Suprapubic skin (tissue), 4 donors: Measurements from ENCODE around the gene KAZN. TPM values are rescaled to one million over a fixed set of nuclear protein-coding genes. Genes with fewer than 3 reads are reported as not detected.

Experiments
- DNase-seq, 2 donors: peaks; one replicate each; pipeline ENCODE4 v3.0.0-alpha.2; 2019; ENCODE audit warnings: low spot score in 2 of 2
- H3K27ac ChIP-seq: fragments of 200-600 bp; sonication (generic); one replicate; pipeline ENCODE4 v1.5.1; 2019
- H3K27me3 ChIP-seq: fragments of 200-600 bp; sonication (generic); one replicate; pipeline ENCODE4 v1.5.1; 2019
- H3K36me3 ChIP-seq: fragments of 200-600 bp; sonication (generic); one replicate; pipeline ENCODE4 v1.5.1; 2019
- H3K4me1 ChIP-seq: fragments of 200-600 bp; sonication (generic); one replicate; pipeline ENCODE4 v1.5.1; 2019
- H3K4me3 ChIP-seq: fragments of 200-600 bp; sonication (generic); one replicate; pipeline ENCODE4 v1.5.1; 2019; ENCODE audit warnings: mild to moderate bottlenecking
- H3K9me3 ChIP-seq: fragments of 200-600 bp; sonication (generic); one replicate; pipeline ENCODE4 v1.5.1; 2019
- CTCF ChIP-seq, 2 donors: fragments of 200-600 bp in 1 of 2; fragments of 450-650 bp in 1 of 2; sonication (generic) in 1 of 2; IDR thresholded peaks; one replicate each; pipeline ENCODE4 v1.5.1; 2016 to 2019; ENCODE audit warnings: antibody characterized with exemption in 2 of 2, mild to moderate bottlenecking in 1 of 2, moderate library complexity in 1 of 2
- EP300 ChIP-seq: sonication (generic); formaldehyde crosslinking; IDR thresholded peaks from one replicate; pipeline ENCODE4 v1.6.1; 2017; ENCODE audit warnings: antibody characterized with exemption
- POLR2A ChIP-seq, 2 donors: fragments of 450-650 bp; IDR thresholded peaks; one replicate each; pipeline ENCODE4 v1.6.1; 2017; ENCODE audit warnings: antibody characterized with exemption in 2 of 2, mild to moderate bottlenecking in 2 of 2, moderate library complexity in 2 of 2
- POLR2AphosphoS5 ChIP-seq, 3 donors: sonication (generic); formaldehyde crosslinking; IDR thresholded peaks; one replicate each; pipeline ENCODE4 v1.6.1; 2017; ENCODE audit warnings: antibody characterized with exemption in 3 of 3
- WGBS: methylation state at CpG from one replicate; pipeline ENCODE4 v1.1.5; 2018; 5-methylcytosine and 5-hydroxymethylcytosine counted together
- total RNA-seq, 4 donors: library from RNA; depleted of rRNA; stranded (reverse); fragments of >200 nt; gene quantifications; one replicate each; pipeline ENCODE4 v1.1.0, GENCODE V29; 2016

Gene KAZN
- total RNA-seq, 4 donors from 2014 or later = 29.2 to 37.5 (median 31.7) TPM

GRCh38 chr1:14891991-14892390 is 293.5 kb downstream of the KAZN start:
- Histone ChIP-seq H3K27ac (no peak overlapping the region), H3K4me1 (peaks cover 14% of the 10 kb centered on the region), H3K4me3 (no peak overlapping the region), H3K27me3 (no peaks in the 10 kb centered on the region), H3K9me3 (no peaks in the 10 kb centered on the region), H3K36me3 (no peaks in the 10 kb centered on the region)
- no peak for TF ChIP-seq POLR2AphosphoS5 (IDR thresholded peaks at IDR 0.05)
- TF ChIP-seq POLR2A (IDR thresholded peaks at IDR 0.05) = no peak
- no peak for TF ChIP-seq CTCF (IDR thresholded peaks at IDR 0.05)
- TF ChIP-seq EP300 = no peak
- DNase-seq = no peak
- WGBS = 89% methylated on average over 3 of the region's 4 CpGs

- no peak for DNase-seq
- Histone ChIP-seq H3K4me3 (no peak overlapping the region), H3K9me3 (no peaks in the 10 kb centered on the region), H3K36me3 (no peaks in the 10 kb centered on the region), H3K4me1 (peaks cover 16% of the 10 kb centered on the region), H3K27me3 (no peaks in the 10 kb centered on the region), H3K27ac (peak overlapping the region; percentile 63)
- 22% methylated on average over 10 of the region's 11 CpGs for WGBS
- TF ChIP-seq EP300 (no peak), POLR2A (IDR thresholded peaks at IDR 0.05) (no peak), POLR2AphosphoS5 (IDR thresholded peaks at IDR 0.05) (no peak), CTCF (IDR thresholded peaks at IDR 0.05) (no peak)
These were observed 296.5 kb downstream of the KAZN start for GRCh38 chr1:14894811-14895560.

- H3K27ac ChIP-seq = peak overlapping the region; percentile 63
- WGBS = 76% methylated on average over 4 of the region's 4 CpGs
- no peak for TF ChIP-seq CTCF (IDR thresholded peaks at IDR 0.05)
- TF ChIP-seq POLR2AphosphoS5 (IDR thresholded peaks at IDR 0.05) = no peak
- TF ChIP-seq POLR2A (IDR thresholded peaks at IDR 0.05) = no peak
- TF ChIP-seq EP300 = no peak
These were observed 297.2 kb downstream of the KAZN start for GRCh38 chr1:14895727-14896126.

GRCh38 chr1:14896381-14897079 is 298.0 kb downstream of the KAZN start:
- H3K27ac ChIP-seq = no peak overlapping the region
- no peaks in the 10 kb centered on the region for H3K9me3 ChIP-seq
- no peak overlapping the region for H3K4me3 ChIP-seq
- peaks cover 16% of the 10 kb centered on the region for H3K4me1 ChIP-seq
- H3K27me3 ChIP-seq = no peaks in the 10 kb centered on the region
- TF ChIP-seq POLR2A (IDR thresholded peaks at IDR 0.05) (no peak), CTCF (IDR thresholded peaks at IDR 0.05) (no peak), POLR2AphosphoS5 (IDR thresholded peaks at IDR 0.05) (no peak), EP300 (no peak)
- H3K36me3 ChIP-seq = no peaks in the 10 kb centered on the region
- 91% methylated on average over 3 of the region's 3 CpGs for WGBS
- no peak for DNase-seq

More at GRCh38 chr1:14895727-14896126, 297.2 kb downstream of the KAZN start:
- DNase-seq = no peak
- H3K4me1 ChIP-seq = peaks cover 16% of the 10 kb centered on the region
- no peak overlapping the region for H3K4me3 ChIP-seq
- no peaks in the 10 kb centered on the region for H3K9me3 ChIP-seq
- no peaks in the 10 kb centered on the region for H3K27me3 ChIP-seq
- H3K36me3 ChIP-seq = no peaks in the 10 kb centered on the region

- no peaks in the 10 kb centered on the region for H3K9me3 ChIP-seq
- H3K4me3 ChIP-seq = no peak overlapping the region
- peaks cover 16% of the 10 kb centered on the region for H3K4me1 ChIP-seq
- H3K36me3 ChIP-seq = no peaks in the 10 kb centered on the region
- H3K27ac ChIP-seq = no peak overlapping the region
- TF ChIP-seq POLR2A (IDR thresholded peaks at IDR 0.05) (no peak), CTCF (IDR thresholded peaks at IDR 0.05) (no peak)
- no peaks in the 10 kb centered on the region for H3K27me3 ChIP-seq
- no peak for DNase-seq
These were observed 298.6 kb downstream of the KAZN start for GRCh38 chr1:14897080-14897449.
